ENCODE results near the gene LRRK2.

The LRRK2 gene

GRCh38 chr12:40258371-40258770 lies 33.6 kb downstream of the LRRK2 start:
- FAIRE-seq (no peak), DNase-seq (ENCODE audit: insufficient read length) (no peak)
- no peak for TF ChIP-seq POLR2AphosphoS5 (IDR thresholded peaks at IDR 0.05; ENCODE audit: low read depth, low read length)
- TF ChIP-seq TAF1 (IDR thresholded peaks at IDR 0.05; ENCODE audit: borderline replicate concordance, low read depth, low read length): no peak
- no peak for TF ChIP-seq POLR2A (IDR thresholded peaks at IDR 0.05; ENCODE audit: low read depth, low read length)

GRCh38 chr12:40261937-40262336 lies 37.1 kb downstream of the LRRK2 start:
- no peak for FAIRE-seq
- TF ChIP-seq TAF1 (IDR thresholded peaks at IDR 0.05; ENCODE audit: borderline replicate concordance, low read depth, low read length) (no peak), POLR2A (IDR thresholded peaks at IDR 0.05; ENCODE audit: low read depth, low read length) (no peak), POLR2AphosphoS5 (IDR thresholded peaks at IDR 0.05; ENCODE audit: low read depth, low read length) (no peak)
- DNase-seq (ENCODE audit: insufficient read length): no peak

GRCh38 chr12:40262657-40263056 lies 37.9 kb downstream of the LRRK2 start:
- FAIRE-seq (peak; percentile 83), DNase-seq (ENCODE audit: insufficient read length) (no peak)
- no peak for TF ChIP-seq TAF1 (IDR thresholded peaks at IDR 0.05; ENCODE audit: borderline replicate concordance, low read depth, low read length)
- TF ChIP-seq POLR2AphosphoS5 (IDR thresholded peaks at IDR 0.05; ENCODE audit: low read depth, low read length): no peak
- no peak for TF ChIP-seq POLR2A (IDR thresholded peaks at IDR 0.05; ENCODE audit: low read depth, low read length)

DNA sequence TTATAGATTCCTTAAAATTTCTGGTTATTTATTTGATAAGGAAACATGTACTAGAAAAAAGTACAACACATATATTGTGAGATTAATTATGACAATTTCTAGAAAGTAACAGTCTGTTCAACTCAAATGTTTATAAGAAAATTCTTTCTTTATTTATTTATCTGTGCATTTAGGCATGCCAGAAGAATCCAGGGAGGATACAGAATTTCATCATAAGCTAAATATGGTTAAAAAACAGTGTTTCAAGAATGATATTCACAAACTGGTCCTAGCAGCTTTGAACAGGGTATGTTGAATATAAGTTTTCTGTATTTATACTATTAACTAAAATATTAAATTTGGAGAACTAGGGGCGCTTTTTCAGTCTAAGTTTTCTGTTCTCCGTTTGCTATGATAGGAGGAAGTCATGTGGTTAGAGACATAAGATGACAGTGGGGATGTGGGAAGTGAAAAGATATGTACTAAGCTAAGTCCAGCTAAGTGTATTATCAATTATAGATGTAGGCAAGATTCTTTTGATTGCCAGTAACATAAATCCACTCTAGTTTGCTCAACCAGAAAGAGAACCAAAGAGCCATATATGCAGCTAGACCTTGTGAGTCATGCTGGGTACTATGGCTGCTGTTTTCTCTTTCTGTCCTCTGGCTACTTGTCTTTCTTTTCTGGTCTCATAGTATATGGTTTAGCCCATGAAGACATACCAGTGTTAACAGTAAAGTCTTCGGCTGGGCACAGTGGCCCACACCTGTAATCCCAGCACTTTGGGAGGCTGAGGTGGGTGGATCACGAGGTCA lies 39.0 kb downstream of the LRRK2 start:
- TF ChIP-seq POLR2AphosphoS5 (IDR thresholded peaks at IDR 0.05; ENCODE audit: low read depth, low read length): no peak
- no peak for TF ChIP-seq POLR2A (IDR thresholded peaks at IDR 0.05; ENCODE audit: low read depth, low read length)
- TF ChIP-seq TAF1 (IDR thresholded peaks at IDR 0.05; ENCODE audit: borderline replicate concordance, low read depth, low read length): no peak
- DNase-seq (ENCODE audit: insufficient read length) (no peak), FAIRE-seq (no peak)

- FAIRE-seq (no peak), DNase-seq (ENCODE audit: insufficient read length) (no peak)
- TF ChIP-seq TAF1 (IDR thresholded peaks at IDR 0.05; ENCODE audit: borderline replicate concordance, low read depth, low read length) (no peak), POLR2A (IDR thresholded peaks at IDR 0.05; ENCODE audit: low read depth, low read length) (no peak), POLR2AphosphoS5 (IDR thresholded peaks at IDR 0.05; ENCODE audit: low read depth, low read length) (no peak)
Observed at GRCh38 chr12:40271981-40272664, 47.3 kb downstream of the LRRK2 start.

GRCh38 chr12:40281791-40282364 lies 57.1 kb downstream of the LRRK2 start:
- TF ChIP-seq POLR2AphosphoS5 (IDR thresholded peaks at IDR 0.05; ENCODE audit: low read depth, low read length): no peak
- FAIRE-seq (no peak), DNase-seq (ENCODE audit: insufficient read length) (no peak)

DNA sequence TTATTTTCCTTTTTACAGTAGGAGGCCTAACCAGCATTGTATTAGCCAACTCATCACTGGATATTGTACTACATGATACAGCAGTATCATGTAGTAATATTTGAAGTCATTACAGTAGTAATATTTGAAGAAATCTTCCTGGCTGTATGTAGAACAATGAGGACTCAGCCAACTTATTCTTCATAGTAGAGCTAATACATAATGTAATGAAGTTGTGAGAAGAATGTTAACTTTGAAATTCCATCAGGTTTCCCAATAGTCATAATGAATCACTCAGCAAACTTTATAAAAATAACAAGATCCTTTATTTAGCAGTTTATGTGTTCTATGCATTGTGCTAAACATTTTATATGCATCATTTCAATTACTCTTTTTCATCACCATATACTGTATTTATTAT lies 61.8 kb downstream of the LRRK2 start:
- FAIRE-seq: no peak
- DNase-seq (ENCODE audit: insufficient read length): no peak

GRCh38 chr12:40287369-40287975 lies 62.7 kb downstream of the LRRK2 start:
- DNase-seq (ENCODE audit: insufficient read length): no peak
- FAIRE-seq: no peak
- no peak for TF ChIP-seq POLR2A (IDR thresholded peaks at IDR 0.05; ENCODE audit: low read depth, low read length)

More for the DNA sequence above, 61.8 kb downstream of the LRRK2 start:
- no peak for TF ChIP-seq POLR2A (IDR thresholded peaks at IDR 0.05; ENCODE audit: low read depth, low read length)

GRCh38 chr12:40292788-40293429 lies 68.1 kb downstream of the LRRK2 start:
- TF ChIP-seq POLR2AphosphoS5 (IDR thresholded peaks at IDR 0.05; ENCODE audit: low read depth, low read length) (no peak), TAF1 (IDR thresholded peaks at IDR 0.05; ENCODE audit: borderline replicate concordance, low read depth, low read length) (no peak), POLR2A (IDR thresholded peaks at IDR 0.05; ENCODE audit: low read depth, low read length) (no peak)
- no peak for FAIRE-seq
- DNase-seq (ENCODE audit: insufficient read length): no peak

- FAIRE-seq: no peak
- no peak for TF ChIP-seq POLR2AphosphoS5 (IDR thresholded peaks at IDR 0.05; ENCODE audit: low read depth, low read length)
- TF ChIP-seq TAF1 (IDR thresholded peaks at IDR 0.05; ENCODE audit: borderline replicate concordance, low read depth, low read length): no peak
- no peak for TF ChIP-seq POLR2A (IDR thresholded peaks at IDR 0.05; ENCODE audit: low read depth, low read length)
- DNase-seq (ENCODE audit: insufficient read length): no peak
Observed at GRCh38 chr12:40298341-40298740, 73.5 kb downstream of the LRRK2 start.

DNA sequence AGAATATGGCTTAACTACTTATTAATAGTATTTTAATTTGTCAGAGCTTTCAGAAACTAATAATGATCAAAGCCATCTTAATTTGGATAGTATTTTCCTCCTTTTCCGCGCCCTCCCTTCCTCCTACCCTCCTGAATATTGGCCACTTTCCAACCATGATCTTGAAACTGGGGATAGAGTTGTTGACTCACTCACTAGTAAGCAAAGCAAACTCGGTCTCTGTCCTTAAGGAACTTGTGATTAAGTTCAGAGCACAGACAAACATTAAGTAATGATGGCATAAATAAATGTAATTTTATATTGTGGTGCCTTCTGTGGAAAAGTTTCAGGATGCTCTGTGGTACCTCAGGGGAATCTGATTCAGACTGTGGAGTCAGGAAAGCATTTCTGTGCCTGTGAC lies 75.7 kb downstream of the LRRK2 start:
- no peak for DNase-seq (ENCODE audit: insufficient read length)
- FAIRE-seq: no peak
- TF ChIP-seq POLR2A (IDR thresholded peaks at IDR 0.05; ENCODE audit: low read depth, low read length) (no peak), TAF1 (IDR thresholded peaks at IDR 0.05; ENCODE audit: borderline replicate concordance, low read depth, low read length) (no peak), POLR2AphosphoS5 (IDR thresholded peaks at IDR 0.05; ENCODE audit: low read depth, low read length) (no peak)
